Measurements from ENCODE around the gene LRRC4.

LRRC4 gene

GRCh38 chr7:128063088-128063487 is 31.9 kb upstream of the LRRC4 start:
- Histone ChIP-seq H3K4me3 (ENCODE audit: low read depth, low read length) (no peak overlapping the region), H3K9me3 (no peaks in the 10 kb centered on the region), H3K4me1 (no peaks in the 10 kb centered on the region; the same call in 1 of the 2 replicates), H3K27me3 (no peaks in the 10 kb centered on the region), H3K36me3 (no peaks in the 10 kb centered on the region)
- no peak for TF ChIP-seq CTCF (IDR thresholded peaks at IDR 0.05; ENCODE audit: low read depth, low read length)
- no peak for DNase-seq

- H3K27me3 ChIP-seq, result no peaks in the 10 kb centered on the region
- no peak for DNase-seq
- no peaks in the 10 kb centered on the region for H3K9me3 ChIP-seq
- peaks cover 4% of the 10 kb centered on the region for H3K4me1 ChIP-seq
- no peak for TF ChIP-seq CTCF (IDR thresholded peaks at IDR 0.05; ENCODE audit: low read depth, low read length)
- no peak overlapping the region for H3K4me3 ChIP-seq (ENCODE audit: low read depth, low read length)
- H3K36me3 ChIP-seq, result no peaks in the 10 kb centered on the region
Measured at GRCh38 chr7:128060018-128060417, 28.8 kb upstream of the LRRC4 start.

GRCh38 chr7:128059143-128059988 is 28.1 kb upstream of the LRRC4 start:
- H3K27me3 ChIP-seq, result no peaks in the 10 kb centered on the region
- H3K36me3 ChIP-seq, result no peaks in the 10 kb centered on the region
- peaks cover 8% of the 10 kb centered on the region for H3K4me1 ChIP-seq
- TF ChIP-seq CTCF (IDR thresholded peaks at IDR 0.05; ENCODE audit: low read depth, low read length), result no peak
- DNase-seq, result no peak
- no peak overlapping the region for H3K4me3 ChIP-seq (ENCODE audit: low read depth, low read length)
- no peaks in the 10 kb centered on the region for H3K9me3 ChIP-seq

- no peaks in the 10 kb centered on the region for H3K27me3 ChIP-seq
- no peak overlapping the region for H3K4me3 ChIP-seq (ENCODE audit: low read depth, low read length)
- no peaks in the 10 kb centered on the region for H3K36me3 ChIP-seq
- no peak for TF ChIP-seq CTCF (IDR thresholded peaks at IDR 0.05; ENCODE audit: low read depth, low read length)
- DNase-seq, result no peak
- H3K9me3 ChIP-seq, result no peaks in the 10 kb centered on the region
- H3K4me1 ChIP-seq, result peaks cover 16% of the 10 kb centered on the region
Measured at GRCh38 chr7:128057909-128058308, 26.7 kb upstream of the LRRC4 start.

- H3K27me3 ChIP-seq, result no peaks in the 10 kb centered on the region
- H3K36me3 ChIP-seq, result no peaks in the 10 kb centered on the region
- H3K4me1 ChIP-seq, result peaks cover 26% of the 10 kb centered on the region
- no peak for DNase-seq
- H3K4me3 ChIP-seq (ENCODE audit: low read depth, low read length), result no peak overlapping the region
- no peaks in the 10 kb centered on the region for H3K9me3 ChIP-seq
- no peak for TF ChIP-seq CTCF (IDR thresholded peaks at IDR 0.05; ENCODE audit: low read depth, low read length)
Measured at GRCh38 chr7:128056901-128057300, 25.7 kb upstream of the LRRC4 start.

GRCh38 chr7:128055637-128056036 is 24.4 kb upstream of the LRRC4 start:
- Histone ChIP-seq H3K27me3 (no peaks in the 10 kb centered on the region), H3K9me3 (no peaks in the 10 kb centered on the region), H3K4me3 (ENCODE audit: low read depth, low read length) (no peak overlapping the region), H3K36me3 (no peaks in the 10 kb centered on the region), H3K4me1 (peaks cover 32% of the 10 kb centered on the region)
- no peak for TF ChIP-seq CTCF (IDR thresholded peaks at IDR 0.05; ENCODE audit: low read depth, low read length)
- DNase-seq, result peak; percentile 58
